ENCODE data around the gene LTF. TPM values are rescaled to one million over a fixed set of nuclear protein-coding genes. Genes with fewer than 3 reads are reported as not detected.
"Not testable (repeated sequence)": the region's sequence is repeated elsewhere in the genome, so short reads cannot be mapped to it uniquely, and the experiment has no call there.

LTF gene
- total and polyA plus RNA-seq, 2 donors (not counting 1 experiment from before 2014, with no cell fraction given), result 0.22 TPM; not detected in 1

GRCh38 chr3:46433118-46433517 is 31.6 kb downstream of the LTF start:
- H3K27ac ChIP-seq (ENCODE audit: low read length in 2 of 2); H3K9me3 Mint-ChIP-seq (ENCODE audit: insufficient read depth); ATAC-seq (ENCODE audit: low read depth); H3K36me3 ChIP-seq (replicated peaks in 1 of 2; ENCODE audit: control extremely low read depth in 1 of 2, control insufficient read depth in 1 of 2, extremely low read depth in 1 of 2, insufficient read depth in 2 of 2, low read length in 1 of 2); H3K27ac Mint-ChIP-seq; H3K27me3 Mint-ChIP-seq; H3K79me2 ChIP-seq (ENCODE audit: control insufficient read depth, insufficient read depth, low read length); H3K4me2 ChIP-seq (replicated peaks; ENCODE audit: low read depth, low read length, poor library complexity, severe bottlenecking); intact Hi-C loops (cut with micrococcal nuclease); H3K27me3 ChIP-seq (replicated peaks in 1 of 4; ENCODE audit: control extremely low read depth in 1 of 4, control insufficient read depth in 3 of 4, insufficient read depth in 4 of 4, low read length in 3 of 4); H3K9ac ChIP-seq (ENCODE audit: low read length); H3K4me1 ChIP-seq (ENCODE audit: control insufficient read depth in 2 of 2, insufficient read depth in 2 of 2, low read length in 2 of 2); DNase-seq; H2AFZ ChIP-seq (ENCODE audit: insufficient read depth, low read depth, low read length, poor library complexity, severe bottlenecking); H3K4me1 Mint-ChIP-seq; H3K4me3 ChIP-seq (ENCODE audit: control extremely low read depth in 1 of 5, extremely low read depth in 1 of 5, insufficient read depth in 1 of 5, low read depth in 2 of 5, low read length in 4 of 5); H3K4me3 Mint-ChIP-seq; H4K20me1 ChIP-seq (ENCODE audit: control insufficient read depth, insufficient read depth, low read length, poor library complexity, severe bottlenecking); POLR2A ChIA-PET: not testable (repeated sequence)
- CTCF ChIA-PET, result interaction anchor here (1.0 kb wide), 1 partner anchor 156 kb away, joined by 3 read pairs; no protein-coding TSS in a partner anchor
- 47% methylated on average over 2 of the region's 4 CpGs for WGBS (ENCODE audit: insufficient coverage)
- H3K9me3 ChIP-seq (ENCODE audit: control extremely low read depth in 1 of 3, control insufficient read depth in 2 of 3, insufficient read depth in 1 of 3, low read length in 2 of 3), result peaks cover 0 to 10% (median 6%) of the 10 kb centered on the region in 3 donors

- DNase-seq; H3K27me3 Mint-ChIP-seq; H3K4me3 Mint-ChIP-seq; H3K9ac ChIP-seq (ENCODE audit: low read length); H2AFZ ChIP-seq (ENCODE audit: insufficient read depth, low read depth, low read length, poor library complexity, severe bottlenecking); H3K4me2 ChIP-seq (replicated peaks; ENCODE audit: low read depth, low read length, poor library complexity, severe bottlenecking); H4K20me1 ChIP-seq (ENCODE audit: control insufficient read depth, insufficient read depth, low read length, poor library complexity, severe bottlenecking); H3K27me3 ChIP-seq (replicated peaks in 1 of 4; ENCODE audit: control extremely low read depth in 1 of 4, control insufficient read depth in 3 of 4, insufficient read depth in 4 of 4, low read length in 3 of 4); H3K4me1 ChIP-seq (ENCODE audit: control insufficient read depth in 2 of 2, insufficient read depth in 2 of 2, low read length in 2 of 2); ATAC-seq (ENCODE audit: low read depth); H3K27ac ChIP-seq (ENCODE audit: low read length in 2 of 2); H3K36me3 ChIP-seq (replicated peaks in 1 of 2; ENCODE audit: control extremely low read depth in 1 of 2, control insufficient read depth in 1 of 2, extremely low read depth in 1 of 2, insufficient read depth in 2 of 2, low read length in 1 of 2); intact Hi-C loops (cut with micrococcal nuclease); H3K27ac Mint-ChIP-seq; H3K4me1 Mint-ChIP-seq; H3K4me3 ChIP-seq (ENCODE audit: control extremely low read depth in 1 of 5, extremely low read depth in 1 of 5, insufficient read depth in 1 of 5, low read depth in 2 of 5, low read length in 4 of 5); POLR2A ChIA-PET; H3K9me3 Mint-ChIP-seq (ENCODE audit: insufficient read depth); H3K79me2 ChIP-seq (ENCODE audit: control insufficient read depth, insufficient read depth, low read length): not testable (repeated sequence)
- 93% methylated on average over 2 of the region's 5 CpGs for WGBS (ENCODE audit: insufficient coverage)
- CTCF ChIA-PET, result interaction anchor here (1.2 to 1.6 kb wide), 2 partner anchors 11 to 62 kb away, joined by 4 to 5 read pairs; partner anchors contain the start of gene CCR5
- H3K9me3 ChIP-seq (ENCODE audit: control extremely low read depth in 1 of 3, control insufficient read depth in 2 of 3, insufficient read depth in 1 of 3, low read length in 2 of 3), result peaks cover 0 to 10% (median 6%) of the 10 kb centered on the region in 3 donors
Observed at GRCh38 chr3:46431905-46432304, 32.8 kb downstream of the LTF start.

GRCh38 chr3:46430879-46431278 is 33.8 kb downstream of the LTF start:
- DNase-seq; H3K4me2 ChIP-seq (replicated peaks; ENCODE audit: low read depth, low read length, poor library complexity, severe bottlenecking); ATAC-seq (ENCODE audit: low read depth); H3K4me3 ChIP-seq (ENCODE audit: control extremely low read depth in 1 of 5, extremely low read depth in 1 of 5, insufficient read depth in 1 of 5, low read depth in 2 of 5, low read length in 4 of 5); H3K9ac ChIP-seq (ENCODE audit: low read length); H3K4me1 Mint-ChIP-seq; H3K27ac ChIP-seq (ENCODE audit: low read length in 2 of 2); H4K20me1 ChIP-seq (ENCODE audit: control insufficient read depth, insufficient read depth, low read length, poor library complexity, severe bottlenecking); H3K4me3 Mint-ChIP-seq; H3K27me3 ChIP-seq (replicated peaks in 1 of 4; ENCODE audit: control extremely low read depth in 1 of 4, control insufficient read depth in 3 of 4, insufficient read depth in 4 of 4, low read length in 3 of 4); H3K4me1 ChIP-seq (ENCODE audit: control insufficient read depth in 2 of 2, insufficient read depth in 2 of 2, low read length in 2 of 2); H3K27ac Mint-ChIP-seq; H2AFZ ChIP-seq (ENCODE audit: insufficient read depth, low read depth, low read length, poor library complexity, severe bottlenecking); H3K36me3 ChIP-seq (replicated peaks in 1 of 2; ENCODE audit: control extremely low read depth in 1 of 2, control insufficient read depth in 1 of 2, extremely low read depth in 1 of 2, insufficient read depth in 2 of 2, low read length in 1 of 2); H3K79me2 ChIP-seq (ENCODE audit: control insufficient read depth, insufficient read depth, low read length); H3K9me3 Mint-ChIP-seq (ENCODE audit: insufficient read depth); intact Hi-C loops (cut with micrococcal nuclease); H3K27me3 Mint-ChIP-seq; POLR2A ChIA-PET: not testable (repeated sequence)
- no CpG with 5 or more reads among the region's 1 CpG for WGBS (ENCODE audit: insufficient coverage)
- CTCF ChIA-PET, result interaction anchor here (1.2 to 1.6 kb wide), 2 partner anchors 12 to 61 kb away, joined by 4 to 5 read pairs; partner anchors contain the start of gene CCR5
- peaks cover 0 to 10% (median 6%) of the 10 kb centered on the region in 3 donors for H3K9me3 ChIP-seq (ENCODE audit: control extremely low read depth in 1 of 3, control insufficient read depth in 2 of 3, insufficient read depth in 1 of 3, low read length in 2 of 3)
